Measurements from ENCODE around the gene FRMD5. TPM values are rescaled to one million over a fixed set of nuclear protein-coding genes. Genes with fewer than 3 reads are reported as not detected.
A peak's percentile ranks its signal among the peaks of the same experiment; 100 is the strongest.

FRMD5 gene
- polyA plus RNA-seq, 1 experiment = 5.2 TPM

DNA sequence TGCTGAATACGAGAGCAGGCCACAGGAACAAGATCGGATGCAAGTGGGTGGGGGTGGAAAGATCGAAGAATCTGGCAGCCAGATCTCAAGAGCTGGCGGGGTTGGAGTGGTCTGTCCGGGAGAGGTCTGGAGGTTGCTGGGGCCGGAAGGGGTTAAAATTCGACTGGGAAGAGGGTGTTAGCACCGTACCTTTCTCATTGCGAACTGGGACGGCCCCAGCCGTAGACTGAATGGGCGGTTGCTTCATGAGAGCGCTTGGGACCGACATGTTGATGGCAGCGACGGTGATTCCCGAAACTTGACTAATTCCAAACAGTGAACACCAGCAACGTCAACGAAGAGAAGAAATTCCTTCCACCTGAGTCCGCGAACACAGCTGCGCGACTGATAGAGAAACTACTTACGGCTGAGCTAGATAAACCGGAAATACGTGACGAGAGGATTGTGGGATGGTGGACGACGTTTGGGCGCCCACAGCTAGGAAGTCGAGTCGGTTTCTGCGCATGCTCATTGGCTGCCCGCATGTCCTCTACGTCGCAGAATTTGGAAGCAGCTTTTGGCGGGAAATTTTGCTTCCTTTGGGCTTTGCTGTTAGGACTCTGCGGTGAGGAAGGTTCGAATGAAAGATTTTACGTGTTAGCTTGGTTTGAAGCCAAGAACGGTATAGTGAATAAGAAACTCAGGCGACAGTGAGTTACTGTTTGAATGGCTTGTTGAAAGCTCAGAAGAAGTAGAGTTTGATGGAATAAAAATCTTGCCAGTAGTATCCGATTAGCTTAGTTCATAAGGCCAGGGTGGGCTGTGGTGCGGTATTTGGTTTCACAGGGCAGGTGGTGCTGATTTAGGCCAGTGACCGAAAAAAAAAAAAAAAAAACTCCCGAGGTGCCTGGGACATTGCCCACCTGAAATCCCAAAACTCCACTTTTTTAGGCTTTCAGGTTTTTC is 370.5 kb downstream of the FRMD5 start, which contains the start of gene MFAP1:
MFAP1 (minus strand) TSS at position 389 of the 945 bp plus-strand sequence; CDS start at position 268, 121 bp downstream.
- DNase-seq (ENCODE audit: low read depth, low spot score) = peak; percentile 98
- H3K4me3 ChIP-seq (ENCODE audit: low read depth, low read length) = peak within 1 kb of the TSS; percentile 84
- no peaks in the 10 kb centered on the region for H3K27me3 ChIP-seq (ENCODE audit: control insufficient read depth, insufficient read depth, low read length)
- POLR2A ChIA-PET = interaction anchor here (0.5 to 1.3 kb wide), 7 partner anchors 24 to 666 kb away, joined by 3 to 12 read pairs (median 6); partner anchors contain the start of genes HYPK and SERINC4
- H3K27ac ChIP-seq (ENCODE audit: low read depth, low read length) = peak within 1 kb of the TSS; percentile 100
- CTCF ChIA-PET = interaction anchor here (0.6 kb wide), 2 partner anchors 25 to 385 kb away, joined by 4 to 6 read pairs; no protein-coding TSS in a partner anchor
- no peaks in the 10 kb centered on the region for H3K9me3 ChIP-seq (ENCODE audit: control insufficient read depth, insufficient read depth, low read length)
- TF ChIP-seq, protein P1, sequence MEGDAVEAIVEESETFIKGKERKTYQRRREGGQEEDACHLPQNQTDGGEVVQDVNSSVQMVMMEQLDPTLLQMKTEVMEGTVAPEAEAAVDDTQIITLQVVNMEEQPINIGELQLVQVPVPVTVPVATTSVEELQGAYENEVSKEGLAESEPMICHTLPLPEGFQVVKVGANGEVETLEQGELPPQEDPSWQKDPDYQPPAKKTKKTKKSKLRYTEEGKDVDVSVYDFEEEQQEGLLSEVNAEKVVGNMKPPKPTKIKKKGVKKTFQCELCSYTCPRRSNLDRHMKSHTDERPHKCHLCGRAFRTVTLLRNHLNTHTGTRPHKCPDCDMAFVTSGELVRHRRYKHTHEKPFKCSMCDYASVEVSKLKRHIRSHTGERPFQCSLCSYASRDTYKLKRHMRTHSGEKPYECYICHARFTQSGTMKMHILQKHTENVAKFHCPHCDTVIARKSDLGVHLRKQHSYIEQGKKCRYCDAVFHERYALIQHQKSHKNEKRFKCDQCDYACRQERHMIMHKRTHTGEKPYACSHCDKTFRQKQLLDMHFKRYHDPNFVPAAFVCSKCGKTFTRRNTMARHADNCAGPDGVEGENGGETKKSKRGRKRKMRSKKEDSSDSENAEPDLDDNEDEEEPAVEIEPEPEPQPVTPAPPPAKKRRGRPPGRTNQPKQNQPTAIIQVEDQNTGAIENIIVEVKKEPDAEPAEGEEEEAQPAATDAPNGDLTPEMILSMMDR (IDR thresholded peaks at IDR 0.05; ENCODE audit: low read depth, low read length) = no peak

DNA sequence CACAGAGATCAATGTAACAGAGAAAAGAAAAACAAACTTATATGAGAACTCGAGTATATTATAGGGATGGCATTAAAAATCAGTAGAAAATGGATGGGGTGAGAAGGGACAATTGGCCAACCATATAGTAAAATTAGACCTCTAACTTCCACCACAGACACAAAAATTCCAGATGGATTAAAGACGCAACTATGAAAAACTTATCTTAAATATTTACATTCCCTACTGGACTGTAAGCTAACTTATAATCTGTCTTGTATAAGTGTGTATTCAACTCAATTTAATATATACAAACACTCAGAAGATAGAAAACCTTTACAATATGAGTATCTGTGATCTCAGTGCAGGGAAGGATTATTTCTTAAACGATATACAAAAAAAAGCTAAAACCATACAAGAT is 373.6 kb downstream of the FRMD5 start:
- H3K4me3 ChIP-seq (ENCODE audit: low read depth, low read length) = peak overlapping the region; percentile 31; the same call in 1 of the 2 replicates
- ChIA-PET POLR2A (interaction anchor here (0.6 to 1.9 kb wide), 7 partner anchors 21 to 605 kb away, joined by 3 to 18 read pairs (median 5); partner anchors contain the start of genes HYPK, SERF2 and SERINC4), CTCF (interaction anchor here (0.6 to 0.7 kb wide), 2 partner anchors 8 to 464 kb away, joined by 4 to 6 read pairs; no protein-coding TSS in a partner anchor)
- no peaks in the 10 kb centered on the region for H3K27me3 ChIP-seq (ENCODE audit: control insufficient read depth, insufficient read depth, low read length)
- no peaks in the 10 kb centered on the region for H3K9me3 ChIP-seq (ENCODE audit: control insufficient read depth, insufficient read depth, low read length)
- H3K27ac ChIP-seq (ENCODE audit: low read depth, low read length) = no peak overlapping the region
- DNase-seq (ENCODE audit: low read depth, low spot score) = peak; percentile 36
- TF ChIP-seq, protein P1 (IDR thresholded peaks at IDR 0.05; ENCODE audit: low read depth, low read length) = no peak

Small RNA genes lying within 50 kb of the gene (small RNA-seq; reads per million reads assigned to genes)
- gene RF00019 (ENCODE audit: insufficient read length, low read depth) = not detected

Other genes with a start within 250 kb of the FRMD5 start
- gene GOLM2, start 93.4 kb upstream of the FRMD5 start, polyA plus RNA-seq (2011; rRNA removed) = 54.5 and 68.8 TPM in 2 replicates
- 43.8 and 59.6 TPM in 2 replicates for gene CTDSPL2, start 232.4 kb upstream of the FRMD5 start, polyA plus RNA-seq (2011; rRNA removed)

All from AG04450 (cell line).